GM15510 (cell line): ENCODE measurements around the gene PTRH1.

ENCODE experiments used
- POLR2A ChIP-seq: IDR thresholded peaks from 3 replicates; pipeline ENCODE4 v1.6.1; 2011; ENCODE audit warnings: borderline replicate concordance; ENCODE audit not compliant: insufficient read length; ENCODE audit errors: extremely low read depth

The PTRH1 gene

GRCh38 chr9:127714020-127714750 is 1.3 kb downstream of the PTRH1 start:
- TF ChIP-seq POLR2A: no peak

GRCh38 chr9:127712867-127713266 is 2.6 kb downstream of the PTRH1 start:
- no peak for TF ChIP-seq POLR2A

GRCh38 chr9:127712371-127712770 is 3.1 kb downstream of the PTRH1 start:
- no peak for TF ChIP-seq POLR2A

GRCh38 chr9:127711831-127712274 is 3.6 kb downstream of the PTRH1 start:
- TF ChIP-seq POLR2A: no peak

GRCh38 chr9:127711226-127711701 is 4.2 kb downstream of the PTRH1 start:
- no peak for TF ChIP-seq POLR2A

- no peak for TF ChIP-seq POLR2A
Observed at GRCh38 chr9:127710204-127710783, 5.2 kb downstream of the PTRH1 start.

GRCh38 chr9:127708952-127709587 is 6.4 kb downstream of the PTRH1 start:
- TF ChIP-seq POLR2A: no peak

- no peak for TF ChIP-seq POLR2A
Observed at GRCh38 chr9:127707766-127708165, 7.7 kb downstream of the PTRH1 start.

- TF ChIP-seq POLR2A: no peak
Observed at GRCh38 chr9:127706836-127707241, 8.6 kb downstream of the PTRH1 start, which contains the start of gene CFAP157. Gene CFAP157 (plus strand): TSS chr9:127706988. CDS start chr9:127707032, 44 bp downstream.

GRCh38 chr9:127705577-127706379 is 9.7 kb downstream of the PTRH1 start:
- no peak for TF ChIP-seq POLR2A

GRCh38 chr9:127703289-127703946 is 12.0 kb downstream of the PTRH1 start:
- no peak for TF ChIP-seq POLR2A

- TF ChIP-seq POLR2A: no peak
Observed at GRCh38 chr9:127700594-127701255, 14.7 kb downstream of the PTRH1 start.

GRCh38 chr9:127700140-127700539 is 15.3 kb downstream of the PTRH1 start:
- no peak for TF ChIP-seq POLR2A
